H1 (cell line): ENCODE results near the gene CHP2. TPM values are rescaled to one million over a fixed set of nuclear protein-coding genes. Genes with fewer than 3 reads are reported as not detected.
A peak's percentile ranks its signal among the peaks of the same experiment; 100 is the strongest.

ENCODE experiments used
- CTCF ChIA-PET: fragments of 300-600 bp; sonication (Branson Sonifier 250); formaldehyde crosslinking; loops from one replicate; lab custom pipeline; 2021; ENCODE audit not compliant: partially characterized antibody; lab: Charles Lee
- POLR2A ChIA-PET: fragments of 300-600 bp; sonication (Branson Sonifier 250); formaldehyde crosslinking; loops from one replicate; lab custom pipeline; 2021; ENCODE audit warnings: inconsistent platforms; ENCODE audit not compliant: partially characterized antibody; lab: Charles Lee
- DNase-seq, 2 experiments: peaks; one replicate each; pipeline versions ENCODE4 v3.0.0 to v3.0.0-alpha.2; 2010 to 2022; ENCODE audit warnings: low spot score in 2 of 2, low read depth in 1 of 2, mixed read lengths in 1 of 2
- FAIRE-seq: peaks from 2 replicates; lab custom pipeline; 2011; peaks lifted over from hg19 to GRCh38; lab: Jason Lieb, UNC
- H2AFZ ChIP-seq: 2 replicates; pipeline ENCODE4 v1.8.1; 2012; ENCODE audit warnings: low read length, inconsistent platforms
- H2AK5ac ChIP-seq: 2 replicates; pipeline ENCODE4 v1.6.1; 2013; ENCODE audit warnings: low read depth, low read length
- H2BK120ac ChIP-seq: replicated peaks from 2 replicates; pipeline ENCODE3; 2013; ENCODE audit warnings: low read depth, low read length, inconsistent platforms
- H2BK12ac ChIP-seq: 2 replicates; pipeline ENCODE4 v1.6.1; 2013; ENCODE audit warnings: low read depth, low read length
- H2BK15ac ChIP-seq: 2 replicates; pipeline ENCODE4 v1.6.1; 2013; ENCODE audit warnings: low read length
- H2BK20ac ChIP-seq: 2 replicates; pipeline ENCODE4 v1.6.1; 2013; ENCODE audit warnings: low read length
- H2BK5ac ChIP-seq: 2 replicates; pipeline ENCODE4 v1.6.1; 2013; ENCODE audit warnings: low read depth, low read length
- H3K14ac ChIP-seq: 2 replicates; pipeline ENCODE4 v1.6.1; 2013; ENCODE audit warnings: inconsistent platforms; ENCODE audit not compliant: insufficient read length
- H3K18ac ChIP-seq: 2 replicates; pipeline ENCODE4 v1.6.1; 2013; ENCODE audit warnings: low read length; ENCODE audit errors: extremely low read depth
- H3K23ac ChIP-seq: 2 replicates; pipeline ENCODE4 v1.6.1; 2013; ENCODE audit warnings: inconsistent platforms; ENCODE audit not compliant: insufficient read length
- H3K23me2 ChIP-seq: 2 replicates; pipeline ENCODE4 v1.6.1; 2013; ENCODE audit warnings: low read depth, low read length
- H3K27ac ChIP-seq: 2 replicates; pipeline ENCODE4 v1.6.1; 2011; ENCODE audit warnings: low read depth, low read length, inconsistent platforms
- H3K27me3 ChIP-seq, 4 experiments: replicated peaks in 1 of 4; 1 replicate in 1 of 4; 2 replicates in 3 of 4; pipeline versions ENCODE4 v1.6.1 to v1.8.1; 2011 to 2013; ENCODE audit warnings: low read length in 3 of 4, mild to moderate bottlenecking in 3 of 4, inconsistent platforms in 2 of 4, mixed read lengths in 2 of 4, moderate library complexity in 1 of 4; ENCODE audit not compliant: control insufficient read depth in 3 of 4, insufficient read depth in 3 of 4; ENCODE audit errors: extremely low read depth in 1 of 4
- H3K36me3 ChIP-seq, 4 experiments: 2 replicates each; pipeline versions ENCODE4 v1.6.1 to v1.8.1; 2011 to 2013; ENCODE audit warnings: mild to moderate bottlenecking in 4 of 4, low read length in 3 of 4, moderate library complexity in 2 of 4, control low read depth in 1 of 4, inconsistent platforms in 1 of 4; ENCODE audit not compliant: insufficient read depth in 4 of 4, control insufficient read depth in 2 of 4
- H3K4ac ChIP-seq: replicated peaks from 2 replicates; pipeline ENCODE3; 2013; ENCODE audit warnings: low read length, low read depth, mixed read lengths, inconsistent platforms; ENCODE audit not compliant: insufficient read length
- H3K4me1 ChIP-seq, 4 experiments: replicated peaks in 1 of 4; 1 replicate in 1 of 4; 2 replicates in 3 of 4; pipeline versions ENCODE4 v1.6.1 to v1.8.1; 2011 to 2013; ENCODE audit warnings: low read length in 3 of 4, inconsistent platforms in 2 of 4, mixed read lengths in 1 of 4; ENCODE audit not compliant: insufficient read depth in 4 of 4, control insufficient read depth in 3 of 4
- H3K4me2 ChIP-seq, 2 experiments: 2 replicates each; pipeline versions ENCODE4 v1.6.1 to v1.8.1; 2011 to 2013; ENCODE audit warnings: low read depth in 2 of 2, low read length in 2 of 2, control low read depth in 1 of 2, inconsistent platforms in 1 of 2, mild to moderate bottlenecking in 1 of 2; ENCODE audit not compliant: insufficient read depth in 1 of 2
- H3K4me3 ChIP-seq, 4 experiments: fragments of 200-600, 300-600 bp in 1 of 4; sonication (generic), shearing (Covaris generic), sonication (Bioruptor Twin) in 1 of 4; 2 replicates each; pipeline versions ENCODE4 v1.5.1 to v1.8.1; 2011 to 2016; ENCODE audit warnings: low read length in 4 of 4, low read depth in 3 of 4, control low read depth in 2 of 4, inconsistent platforms in 2 of 4, mild to moderate bottlenecking in 2 of 4, mixed read lengths in 1 of 4, moderate library complexity in 1 of 4; ENCODE audit not compliant: insufficient read depth in 2 of 4; ENCODE audit errors: extremely low read depth in 1 of 4
- H3K56ac ChIP-seq: replicated peaks from 2 replicates; pipeline ENCODE3; 2013; ENCODE audit warnings: low read depth, mild to moderate bottlenecking, mixed read lengths, low read length, inconsistent platforms; ENCODE audit not compliant: insufficient read length
- H3K79me1 ChIP-seq: 2 replicates; pipeline ENCODE4 v1.6.1; 2013; ENCODE audit warnings: low read depth, low read length, control low read depth
- H3K79me2 ChIP-seq, 2 experiments: 2 replicates each; pipeline versions ENCODE4 v1.6.1 to v1.8.1; 2012 to 2013; ENCODE audit warnings: low read length in 2 of 2, mild to moderate bottlenecking in 2 of 2, inconsistent platforms in 1 of 2; ENCODE audit not compliant: insufficient read depth in 2 of 2, control insufficient read depth in 1 of 2
- H3K9ac ChIP-seq, 4 experiments: replicated peaks in 1 of 4; 1 replicate in 1 of 4; 2 replicates in 3 of 4; pipeline versions ENCODE4 v1.6.1 to v1.8.1; 2011 to 2013; ENCODE audit warnings: low read depth in 3 of 4, low read length in 3 of 4, control low read depth in 2 of 4, mild to moderate bottlenecking in 2 of 4, moderate library complexity in 2 of 4, inconsistent platforms in 1 of 4; ENCODE audit errors: extremely low read depth in 1 of 4
- H3K9me3 ChIP-seq, 2 experiments: 2 replicates each; pipeline versions ENCODE4 v1.6.1 to v1.8.1; 2012 to 2013; ENCODE audit warnings: mild to moderate bottlenecking in 2 of 2, moderate library complexity in 2 of 2, control low read depth in 1 of 2, inconsistent platforms in 1 of 2, low read depth in 1 of 2, low read length in 1 of 2, mixed read lengths in 1 of 2; ENCODE audit not compliant: insufficient read depth in 2 of 2
- H4K20me1 ChIP-seq, 2 experiments: replicated peaks in 1 of 2; 2 replicates each; pipeline versions ENCODE3 to v1.8.1; 2011 to 2013; ENCODE audit warnings: inconsistent platforms in 2 of 2, low read length in 2 of 2, mild to moderate bottlenecking in 1 of 2; ENCODE audit not compliant: insufficient read depth in 2 of 2, control insufficient read depth in 1 of 2
- H4K5ac ChIP-seq: 2 replicates; pipeline ENCODE4 v1.6.1; 2013; ENCODE audit warnings: low read length, low read depth, mixed read lengths, inconsistent platforms; ENCODE audit not compliant: insufficient read length
- H4K8ac ChIP-seq: 2 replicates; pipeline ENCODE4 v1.8.0; 2013; ENCODE audit warnings: mild to moderate bottlenecking, moderate library complexity, low read length, inconsistent platforms; ENCODE audit not compliant: insufficient read depth; ENCODE audit errors: extremely low read depth
- H4K91ac ChIP-seq: replicated peaks from 2 replicates; pipeline ENCODE3; 2013; ENCODE audit warnings: low read length, mixed read lengths, inconsistent platforms; ENCODE audit not compliant: insufficient read length
- ATF3 ChIP-seq: IDR thresholded peaks from 2 replicates; pipeline ENCODE4 v1.6.1; 2011; ENCODE audit warnings: low read depth, mild to moderate bottlenecking, low read length; ENCODE audit not compliant: insufficient read depth
- CBX5 ChIP-seq: fragments of 300-800, 300-1000 bp; sonication (generic); IDR thresholded peaks from 2 replicates; pipeline ENCODE4 v1.7.1; 2016; ENCODE audit warnings: antibody characterized with exemption, low read length, low read depth
- CEBPB ChIP-seq: IDR thresholded peaks from 2 replicates; pipeline ENCODE4 v1.6.1; 2012; ENCODE audit warnings: low read depth, low read length
- CHD2 ChIP-seq: IDR thresholded peaks from 2 replicates; pipeline ENCODE4 v1.6.1; 2012; ENCODE audit warnings: low read length, improper control_type of control experiment
- CTBP2 ChIP-seq: IDR thresholded peaks from 2 replicates; pipeline ENCODE4 v1.7.0; 2011; ENCODE audit warnings: borderline replicate concordance, mild to moderate bottlenecking, moderate library complexity, mixed read lengths, low read length; ENCODE audit not compliant: insufficient read depth, insufficient read length
- EZH2 ChIP-seq: fragments of 200-600 bp; sonication (generic); IDR thresholded peaks from 2 replicates; pipeline ENCODE4 v1.7.1; 2012; ENCODE audit warnings: low read depth, mild to moderate bottlenecking, moderate library complexity, low read length, inconsistent platforms; ENCODE audit not compliant: severe bottlenecking
- HDAC2 ChIP-seq, 2 experiments: fragments of 300-600 bp in 1 of 2; sonication (generic) in 1 of 2; IDR thresholded peaks; 2 replicates each; pipeline ENCODE4 v1.6.1; 2011 to 2012; ENCODE audit warnings: low read depth in 2 of 2, low read length in 2 of 2, mild to moderate bottlenecking in 2 of 2, moderate library complexity in 2 of 2, borderline replicate concordance in 1 of 2, inconsistent platforms in 1 of 2
- KDM1A ChIP-seq: fragments of 200-600, 300-600 bp; sonication (generic); IDR thresholded peaks from 2 replicates; pipeline ENCODE4 v1.7.1; 2016; ENCODE audit warnings: mild to moderate bottlenecking, low read length, borderline replicate concordance
- MAFK ChIP-seq: IDR thresholded peaks from 2 replicates; pipeline ENCODE4 v1.6.1; 2012; ENCODE audit warnings: low read depth, mild to moderate bottlenecking, improper control_type of control experiment, low read length
- RAD21 ChIP-seq, 2 experiments: IDR thresholded peaks in 1 of 2; conservative IDR thresholded peaks in 1 of 2; 2 replicates each; pipeline ENCODE4 v1.6.1; 2011; ENCODE audit warnings: low read depth in 2 of 2, low read length in 2 of 2, improper control_type of control experiment in 1 of 2, inconsistent platforms in 1 of 2, mild to moderate bottlenecking in 1 of 2, moderate library complexity in 1 of 2
- SUZ12 ChIP-seq: fragments of 200-600 bp; sonication (generic); IDR thresholded peaks from 2 replicates; pipeline ENCODE4 v1.6.1; 2012; ENCODE audit warnings: mild to moderate bottlenecking, inconsistent platforms, low read length, moderate library complexity, mixed read lengths
- TCF12 ChIP-seq: IDR thresholded peaks from 2 replicates; pipeline ENCODE4 v1.6.1; 2011; ENCODE audit warnings: low read depth, mild to moderate bottlenecking, low read length
- ZNF274 ChIP-seq: IDR thresholded peaks from 2 replicates; pipeline ENCODE4 v1.7.0; 2012; ENCODE audit warnings: low read length, borderline replicate concordance; ENCODE audit errors: extremely low read depth
- WGBS, 2 experiments: shearing (Covaris generic) in 1 of 2; methylation state at CpG; one replicate each; pipeline versions ENCODE4 v1.1.6 to v1.1.7; 2013 to 2015; ENCODE audit warnings: low lambda C conversion rate in 2 of 2, mixed read lengths in 2 of 2, inconsistent platforms in 1 of 2, low coverage in 1 of 2, missing lambda C conversion rate in 1 of 2; ENCODE audit not compliant: insufficient replicate concordance in 2 of 2, insufficient coverage in 1 of 2, insufficient read length in 1 of 2; ENCODE audit errors: extremely low coverage in 1 of 2, missing lambda C conversion rate in 1 of 2; 5-methylcytosine and 5-hydroxymethylcytosine counted together
- polyA plus RNA-seq, 7 experiments: library from polyadenylated mRNA; depleted of rRNA in 3 of 7; stranded (reverse) in 5 of 7; unstranded in 2 of 7; fragments of >200 nt in 5 of 7; fragments of 200-250 nt in 2 of 7; gene quantifications; 1 replicate in 5 of 7; 2 replicates in 1 of 7; 4 replicates in 1 of 7; pipeline versions ENCODE4 v1.2.1 to v1.2.3, GENCODE V29; 2011 to 2013; ENCODE audit warnings: missing spikeins in 2 of 7, mixed read lengths in 2 of 7
- total RNA-seq: library from RNA; stranded (reverse); fragmentation: NEBNext Ultra II Directional; extraction: Animal tissue kit (Norgen Biotek cat#: 25700); gene quantifications from 2 replicates; pipeline ENCODE4 v1.2.1, GENCODE V29; 2021

Gene CHP2
- total and polyA plus RNA-seq, 2 of the 8 experiments (the other 6 are each of a cell fraction or from before 2014, with no cell fraction given): 1.3 to 1.6 TPM

DNA sequence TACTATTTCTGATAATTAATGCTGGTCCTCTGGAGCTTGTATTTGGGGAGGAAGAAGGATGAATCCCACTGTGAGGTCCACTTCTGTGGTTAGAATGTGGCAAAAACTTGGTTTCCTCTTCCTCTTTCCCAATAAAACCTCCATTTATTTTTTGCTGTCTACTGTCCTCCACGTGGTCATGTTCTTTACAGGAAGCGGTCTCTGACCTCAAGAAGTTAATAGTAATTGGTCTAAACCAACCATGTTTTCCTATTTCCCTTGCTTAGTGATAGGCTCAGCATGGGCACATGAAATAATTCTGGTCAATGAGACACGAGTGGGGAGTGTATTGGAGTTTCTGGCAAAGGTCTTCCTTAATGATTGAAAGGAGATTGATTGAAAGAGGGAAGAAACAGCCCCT is 33.9 kb downstream of the CHP2 start:
- POLR2A ChIA-PET: no interaction called here
- no peaks in the 10 kb centered on the region for H3K27me3 ChIP-seq
- no peak overlapping the region; the same call in 1 of the 2 replicates for H2AK5ac ChIP-seq
- no peak overlapping the region for H3K27ac ChIP-seq
- no peak overlapping the region for H3K4ac ChIP-seq
- H3K14ac ChIP-seq: no peak overlapping the region
- H4K8ac ChIP-seq: no peak overlapping the region
- H3K36me3 ChIP-seq: no peaks in the 10 kb centered on the region
- H4K5ac ChIP-seq: no peak overlapping the region
- no peak overlapping the region for H2AFZ ChIP-seq
- 94% methylated on average over 3 of the region's 3 CpGs; no CpG with 5 or more reads in 1 of the 2 experiments for WGBS, 2 experiments
- no peak overlapping the region for H2BK12ac ChIP-seq
- H2BK20ac ChIP-seq: peak overlapping the region; percentile 13
- no peaks in the 10 kb centered on the region for H3K79me1 ChIP-seq
- H4K20me1 ChIP-seq: no peaks in the 10 kb centered on the region
- no peak overlapping the region for H3K9ac ChIP-seq
- H3K18ac ChIP-seq: no peak overlapping the region
- H4K91ac ChIP-seq: no peak overlapping the region
- CTCF ChIA-PET: interaction anchor here (0.8 to 2.5 kb wide), 4 partner anchors 12 to 248 kb away, joined by 3 to 13 read pairs (median 4); no protein-coding TSS in a partner anchor
- H3K4me1 ChIP-seq: peaks cover 3 to 31% (median 13%) of the 10 kb centered on the region in 4 experiments; a peak in 5 of 7 replicates
- H3K4me2 ChIP-seq: no peak overlapping the region
- H3K23me2 ChIP-seq: no peaks in the 10 kb centered on the region
- no peak overlapping the region for H2BK5ac ChIP-seq
- H2BK120ac ChIP-seq: peak overlapping the region; percentile 52
- H3K9me3 ChIP-seq: no peaks in the 10 kb centered on the region
- FAIRE-seq: no peak
- H3K4me3 ChIP-seq: no peak overlapping the region
- no peaks in the 10 kb centered on the region for H3K79me2 ChIP-seq
- no peak overlapping the region for H3K56ac ChIP-seq
- no peak for DNase-seq
- H2BK15ac ChIP-seq: peak overlapping the region; percentile 47; the same call in 1 of the 2 replicates
- no peak overlapping the region for H3K23ac ChIP-seq
- no peak for TF ChIP-seq ATF3
- no peak for TF ChIP-seq SUZ12
- no peak for TF ChIP-seq HDAC2 (IDR thresholded peaks at IDR 0.05; ENCODE audit: borderline replicate concordance in 1 of 2, low read depth in 2 of 2, low read length in 2 of 2)
- no peak for TF ChIP-seq TCF12
- no peak for TF ChIP-seq CBX5
- no peak for TF ChIP-seq MAFK
- TF ChIP-seq RAD21 (IDR thresholded peaks at IDR 0.05 in 1 of 2, conservative IDR thresholded peaks at IDR 0.05 in 1 of 2; ENCODE audit: low read depth in 2 of 2, low read length in 2 of 2): no peak
- TF ChIP-seq EZH2: no peak
- no peak for TF ChIP-seq KDM1A
- TF ChIP-seq ZNF274: no peak
- no peak for TF ChIP-seq CHD2
- TF ChIP-seq CEBPB: no peak
- no peak for TF ChIP-seq CTBP2
